ENCODE results near the gene SLC25A12. TPM values are rescaled to one million over a fixed set of nuclear protein-coding genes. Genes with fewer than 3 reads are reported as not detected.

SLC25A12 gene
- total RNA-seq, 1 donor from 2014 or later: 13.9 TPM

DNA sequence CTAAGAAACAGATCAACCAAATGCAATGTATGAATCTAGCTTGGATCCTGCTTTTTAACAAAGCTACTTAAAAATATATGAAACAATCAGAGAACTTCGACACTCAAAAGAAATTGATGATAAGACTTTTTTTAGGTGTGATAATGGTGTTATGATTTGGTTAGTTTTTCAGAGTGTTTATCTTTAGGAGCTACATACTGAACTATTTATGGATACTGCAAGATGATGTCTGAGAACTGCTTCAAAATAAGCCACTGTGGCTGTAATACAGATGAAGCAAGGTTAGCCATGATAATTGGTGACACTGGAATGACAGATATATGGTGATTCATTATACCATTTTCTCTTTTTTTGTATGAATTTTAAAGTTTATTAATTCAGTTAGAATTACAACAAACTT, 14.2 kb downstream of the SLC25A12 start:
- TF ChIP-seq, protein P1, sequence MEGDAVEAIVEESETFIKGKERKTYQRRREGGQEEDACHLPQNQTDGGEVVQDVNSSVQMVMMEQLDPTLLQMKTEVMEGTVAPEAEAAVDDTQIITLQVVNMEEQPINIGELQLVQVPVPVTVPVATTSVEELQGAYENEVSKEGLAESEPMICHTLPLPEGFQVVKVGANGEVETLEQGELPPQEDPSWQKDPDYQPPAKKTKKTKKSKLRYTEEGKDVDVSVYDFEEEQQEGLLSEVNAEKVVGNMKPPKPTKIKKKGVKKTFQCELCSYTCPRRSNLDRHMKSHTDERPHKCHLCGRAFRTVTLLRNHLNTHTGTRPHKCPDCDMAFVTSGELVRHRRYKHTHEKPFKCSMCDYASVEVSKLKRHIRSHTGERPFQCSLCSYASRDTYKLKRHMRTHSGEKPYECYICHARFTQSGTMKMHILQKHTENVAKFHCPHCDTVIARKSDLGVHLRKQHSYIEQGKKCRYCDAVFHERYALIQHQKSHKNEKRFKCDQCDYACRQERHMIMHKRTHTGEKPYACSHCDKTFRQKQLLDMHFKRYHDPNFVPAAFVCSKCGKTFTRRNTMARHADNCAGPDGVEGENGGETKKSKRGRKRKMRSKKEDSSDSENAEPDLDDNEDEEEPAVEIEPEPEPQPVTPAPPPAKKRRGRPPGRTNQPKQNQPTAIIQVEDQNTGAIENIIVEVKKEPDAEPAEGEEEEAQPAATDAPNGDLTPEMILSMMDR (IDR thresholded peaks at IDR 0.05; ENCODE audit: unreplicated experiment): no peak
- Mint-ChIP-seq H3K4me1 (ENCODE audit: low read depth) (peaks cover 10% of the 10 kb centered on the region), H3K36me3 (ENCODE audit: insufficient read depth) (peaks cover 4% of the 10 kb centered on the region), H3K9me3 (ENCODE audit: low read depth) (peaks cover 3% of the 10 kb centered on the region), H3K4me3 (ENCODE audit: low read depth) (no peak overlapping the region), H3K27me3 (peaks cover 60% of the 10 kb centered on the region), H3K27ac (no peak overlapping the region)
- DNase-seq (ENCODE audit: low spot score, unreplicated experiment): no peak

DNA sequence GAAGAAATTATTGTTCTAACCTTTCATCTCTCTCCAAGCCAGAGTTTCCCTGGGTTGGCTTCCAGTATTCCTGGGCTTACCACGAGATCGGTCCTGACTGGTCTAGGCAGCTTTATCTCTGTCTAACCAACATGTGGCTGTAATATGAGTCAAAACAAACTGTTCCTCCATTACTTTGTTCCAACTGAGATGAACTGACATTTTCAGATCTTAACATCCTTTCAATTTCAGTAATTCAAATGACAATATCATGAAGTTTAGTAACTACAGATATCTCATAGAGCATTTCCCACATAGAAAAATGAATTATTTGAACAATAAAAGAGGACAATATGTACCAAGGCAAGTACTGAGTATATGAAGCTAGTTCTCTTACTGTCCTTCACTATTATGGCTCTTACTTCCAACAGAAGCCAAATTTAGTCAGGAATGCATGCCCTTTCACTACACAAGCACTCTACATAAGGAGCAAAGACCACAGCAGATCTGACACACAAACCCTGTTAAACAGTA, 15.5 kb downstream of the SLC25A12 start:
- H3K36me3 Mint-ChIP-seq (ENCODE audit: insufficient read depth): peaks cover 10% of the 10 kb centered on the region
- no peak overlapping the region for H3K4me3 Mint-ChIP-seq (ENCODE audit: low read depth)
- peaks cover 10% of the 10 kb centered on the region for H3K4me1 Mint-ChIP-seq (ENCODE audit: low read depth)
- no peak for DNase-seq (ENCODE audit: low spot score, unreplicated experiment)
- no peak overlapping the region for H3K27ac Mint-ChIP-seq
- TF ChIP-seq, protein P1 (IDR thresholded peaks at IDR 0.05; ENCODE audit: unreplicated experiment): no peak
- peaks cover 60% of the 10 kb centered on the region for H3K27me3 Mint-ChIP-seq
- peaks cover 6% of the 10 kb centered on the region for H3K9me3 Mint-ChIP-seq (ENCODE audit: low read depth)

DNA sequence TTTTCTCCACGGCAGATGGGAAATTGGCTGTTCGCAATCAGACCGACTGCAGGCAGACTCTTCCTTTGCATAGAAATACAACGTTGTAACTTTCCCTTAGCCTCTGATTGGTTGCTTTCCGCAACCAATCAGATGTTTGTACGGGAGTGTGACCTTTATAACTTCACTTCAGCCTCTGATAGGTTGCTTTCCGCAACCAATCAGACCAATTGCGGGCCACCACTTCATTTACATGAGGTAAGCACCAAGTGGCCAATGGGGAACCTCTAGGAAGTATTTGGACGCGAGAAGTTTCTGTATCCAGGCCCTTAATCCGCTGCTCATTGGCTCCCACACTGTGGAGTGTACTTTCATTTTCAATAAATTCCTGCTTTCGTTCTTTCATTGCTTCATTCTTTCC, 19.1 kb downstream of the SLC25A12 start:
- TF ChIP-seq, protein P1 (IDR thresholded peaks at IDR 0.05; ENCODE audit: unreplicated experiment): no peak
- Mint-ChIP-seq H3K4me3 (ENCODE audit: low read depth) (no peak overlapping the region), H3K36me3 (ENCODE audit: insufficient read depth) (peaks cover 11% of the 10 kb centered on the region), H3K27me3 (peaks cover 46% of the 10 kb centered on the region), H3K4me1 (ENCODE audit: low read depth) (peaks cover 10% of the 10 kb centered on the region), H3K9me3 (ENCODE audit: low read depth) (peaks cover 6% of the 10 kb centered on the region), H3K27ac (no peak overlapping the region)
- no peak for DNase-seq (ENCODE audit: low spot score, unreplicated experiment)

GRCh38 chr2:171874517-171874916, 19.5 kb downstream of the SLC25A12 start:
- Mint-ChIP-seq H3K27me3 (peaks cover 42% of the 10 kb centered on the region), H3K27ac (no peak overlapping the region), H3K4me3 (ENCODE audit: low read depth) (no peak overlapping the region), H3K36me3 (ENCODE audit: insufficient read depth) (peaks cover 11% of the 10 kb centered on the region), H3K9me3 (ENCODE audit: low read depth) (peaks cover 6% of the 10 kb centered on the region), H3K4me1 (ENCODE audit: low read depth) (peaks cover 9% of the 10 kb centered on the region)
- DNase-seq (ENCODE audit: low spot score, unreplicated experiment): no peak
- TF ChIP-seq, protein P1 (IDR thresholded peaks at IDR 0.05; ENCODE audit: unreplicated experiment): no peak

DNA sequence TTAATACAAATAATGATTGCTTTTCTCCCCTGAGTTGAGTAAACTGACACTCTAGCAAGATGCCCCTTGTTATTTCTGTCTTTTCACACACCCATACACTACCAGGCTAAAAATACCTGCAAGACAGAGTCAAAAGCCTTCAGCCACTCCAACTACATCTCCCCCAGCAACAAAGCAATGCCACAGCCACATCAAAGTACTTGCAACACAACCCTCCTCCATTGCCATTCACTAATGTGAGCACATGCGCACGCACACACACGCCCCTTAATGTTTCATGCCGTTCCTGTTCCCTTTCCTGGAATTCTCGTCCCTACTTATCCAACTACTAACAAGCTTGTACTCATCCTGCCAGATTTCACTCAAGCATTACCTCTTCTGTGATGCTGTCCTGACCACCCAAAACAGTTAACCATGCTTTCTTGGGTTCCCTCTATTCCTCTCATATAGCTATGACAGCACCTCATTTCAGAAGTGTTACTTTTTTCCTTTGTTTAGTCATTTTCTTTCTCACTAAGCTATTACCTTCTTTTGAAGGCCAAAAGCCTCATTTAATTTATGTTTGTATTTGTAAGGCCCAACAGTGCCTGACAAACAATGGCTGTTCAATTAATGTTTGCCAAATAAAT, 29.6 kb downstream of the SLC25A12 start:
- no peak for DNase-seq (ENCODE audit: low spot score, unreplicated experiment)
- Mint-ChIP-seq H3K36me3 (ENCODE audit: insufficient read depth) (peaks cover 9% of the 10 kb centered on the region), H3K27me3 (peaks cover 14% of the 10 kb centered on the region)

More for the DNA sequence above, 29.6 kb downstream of the SLC25A12 start:
- TF ChIP-seq, protein P1 (IDR thresholded peaks at IDR 0.05; ENCODE audit: unreplicated experiment): no peak
- H3K27ac Mint-ChIP-seq: no peak overlapping the region
- H3K4me3 Mint-ChIP-seq (ENCODE audit: low read depth): no peak overlapping the region
- no peaks in the 10 kb centered on the region for H3K4me1 Mint-ChIP-seq (ENCODE audit: low read depth)
- H3K9me3 Mint-ChIP-seq (ENCODE audit: low read depth): no peaks in the 10 kb centered on the region

Measured in progenitor cell of endocrine pancreas (in vitro differentiated cells).